Measurements from ENCODE around the gene SLC26A11.

Gene SLC26A11

DNA sequence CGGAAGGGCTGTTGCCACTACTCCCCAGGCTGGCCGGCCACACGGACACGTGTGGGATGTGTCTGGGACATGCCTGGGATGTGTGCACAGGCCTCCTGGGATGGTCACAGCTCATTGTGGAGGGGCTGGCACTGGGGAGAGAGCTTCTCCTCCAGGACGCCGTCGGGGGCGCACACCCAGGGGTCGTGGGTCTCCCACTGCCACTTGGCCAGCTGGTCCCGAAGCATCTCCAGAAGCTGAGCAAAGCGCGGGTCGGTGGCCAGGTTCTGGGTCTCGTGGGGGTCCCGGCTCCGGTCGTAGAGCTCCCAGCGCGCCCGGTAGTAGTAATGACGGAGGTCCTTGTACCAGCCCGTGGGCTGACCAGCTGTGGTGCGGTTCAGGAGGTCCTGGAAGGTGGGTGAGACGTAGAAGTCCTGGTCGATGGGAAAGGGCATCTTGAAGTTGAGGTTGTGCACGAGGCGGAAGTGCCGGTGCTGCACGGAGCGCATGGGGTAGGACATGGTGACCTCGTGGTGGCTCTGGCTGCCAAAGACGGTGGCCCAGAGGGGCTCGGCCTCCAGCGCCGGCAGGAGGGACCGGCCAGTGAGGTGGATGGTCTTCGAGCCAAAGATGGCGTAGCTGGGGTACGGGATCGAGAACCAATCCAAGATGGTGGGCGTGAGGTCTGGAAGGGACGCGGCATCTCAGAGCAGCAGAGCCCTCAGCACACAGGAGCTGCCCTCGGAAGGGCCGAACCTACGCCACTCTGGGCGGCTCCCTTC lies 9.7 kb upstream of the SLC26A11 start:
- no peaks in the 10 kb centered on the region for H3K36me3 ChIP-seq (ENCODE audit: control insufficient read depth, low read length)
- H3K79me2 ChIP-seq (ENCODE audit: control insufficient read depth, low read length) = no peaks in the 10 kb centered on the region
- no peak overlapping the region for H3K27ac ChIP-seq (ENCODE audit: low read depth, low read length)

GRCh38 chr17:80212109-80212508 lies 8.1 kb upstream of the SLC26A11 start:
- Histone ChIP-seq H3K9me2 (replicated peaks; ENCODE audit: control insufficient read depth, low read length) (no peaks in the 10 kb centered on the region), H3F3A (ENCODE audit: control insufficient read depth, insufficient read depth) (no peaks in the 10 kb centered on the region), H3K79me2 (ENCODE audit: control insufficient read depth, low read length) (no peaks in the 10 kb centered on the region), H3K4me1 (ENCODE audit: control insufficient read depth, low read length) (no peaks in the 10 kb centered on the region), H3K27ac (ENCODE audit: low read depth, low read length) (no peak overlapping the region), H3K27me3 (ENCODE audit: control insufficient read depth, low read length) (no peaks in the 10 kb centered on the region), H3K9me3 (ENCODE audit: control insufficient read depth, insufficient read depth, low read length) (no peaks in the 10 kb centered on the region), H3K4me2 (ENCODE audit: low read length) (no peak overlapping the region), H3K4me3 (ENCODE audit: low read length) (no peak overlapping the region), H4K20me1 (ENCODE audit: control insufficient read depth, insufficient read depth, low read depth, low read length) (no peaks in the 10 kb centered on the region), H3K36me3 (ENCODE audit: control insufficient read depth, low read length) (no peaks in the 10 kb centered on the region)
- no peak for TF ChIP-seq EZH2phosphoT487 (IDR thresholded peaks at IDR 0.05; ENCODE audit: borderline replicate concordance, low read length)
- TF ChIP-seq CTCF (IDR thresholded peaks at IDR 0.05; ENCODE audit: low read depth, low read length, poor library complexity, severe bottlenecking) = no peak

More for the DNA sequence above, 9.7 kb upstream of the SLC26A11 start:
- no peak for TF ChIP-seq CTCF (IDR thresholded peaks at IDR 0.05; ENCODE audit: low read depth, low read length, poor library complexity, severe bottlenecking)
- TF ChIP-seq EZH2phosphoT487 (IDR thresholded peaks at IDR 0.05; ENCODE audit: borderline replicate concordance, low read length) = no peak
- Histone ChIP-seq H3F3A (ENCODE audit: control insufficient read depth, insufficient read depth) (no peaks in the 10 kb centered on the region), H3K27me3 (ENCODE audit: control insufficient read depth, low read length) (no peaks in the 10 kb centered on the region), H3K4me3 (ENCODE audit: low read length) (no peak overlapping the region), H3K9me2 (replicated peaks; ENCODE audit: control insufficient read depth, low read length) (no peaks in the 10 kb centered on the region), H3K4me2 (ENCODE audit: low read length) (no peak overlapping the region), H4K20me1 (ENCODE audit: control insufficient read depth, insufficient read depth, low read depth, low read length) (no peaks in the 10 kb centered on the region), H3K4me1 (ENCODE audit: control insufficient read depth, low read length) (no peaks in the 10 kb centered on the region), H3K9me3 (ENCODE audit: control insufficient read depth, insufficient read depth, low read length) (no peaks in the 10 kb centered on the region)

GRCh38 chr17:80212511-80212910 lies 7.7 kb upstream of the SLC26A11 start:
- Histone ChIP-seq H3K9me2 (replicated peaks; ENCODE audit: control insufficient read depth, low read length) (no peaks in the 10 kb centered on the region), H3K36me3 (ENCODE audit: control insufficient read depth, low read length) (no peaks in the 10 kb centered on the region), H4K20me1 (ENCODE audit: control insufficient read depth, insufficient read depth, low read depth, low read length) (no peaks in the 10 kb centered on the region)

More at GRCh38 chr17:80212511-80212910, 7.7 kb upstream of the SLC26A11 start:
- no peaks in the 10 kb centered on the region for H3K4me1 ChIP-seq (ENCODE audit: control insufficient read depth, low read length)
- H3K4me2 ChIP-seq (ENCODE audit: low read length) = no peak overlapping the region
- no peaks in the 10 kb centered on the region for H3K27me3 ChIP-seq (ENCODE audit: control insufficient read depth, low read length)
- no peaks in the 10 kb centered on the region for H3K79me2 ChIP-seq (ENCODE audit: control insufficient read depth, low read length)
- no peak overlapping the region for H3K4me3 ChIP-seq (ENCODE audit: low read length)
- H3F3A ChIP-seq (ENCODE audit: control insufficient read depth, insufficient read depth) = no peaks in the 10 kb centered on the region
- no peak overlapping the region for H3K27ac ChIP-seq (ENCODE audit: low read depth, low read length)
- TF ChIP-seq CTCF (IDR thresholded peaks at IDR 0.05; ENCODE audit: low read depth, low read length, poor library complexity, severe bottlenecking) (no peak), EZH2phosphoT487 (IDR thresholded peaks at IDR 0.05; ENCODE audit: borderline replicate concordance, low read length) (no peak)
- H3K9me3 ChIP-seq (ENCODE audit: control insufficient read depth, insufficient read depth, low read length) = no peaks in the 10 kb centered on the region

Data from DOHH2 (cell line).